HCT116 (cell line): Measurements from ENCODE around the gene CGN. TPM values are rescaled to one million over a fixed set of nuclear protein-coding genes. Genes with fewer than 3 reads are reported as not detected.
A peak's percentile ranks its signal among the peaks of the same experiment; 100 is the strongest.

Experiments used
- ATAC-seq: fragments of 200-7000 bp; cut with Tn5 transposase; 2 replicates; pipeline ENCODE4 v1.9.1; 2020; ENCODE audit warnings: mild to moderate bottlenecking, moderate library complexity
- BruUV-seq: library from RNA; stranded (reverse); fragments of 400-500 nt; replicated peaks from 2 replicates; lab custom pipeline; 2021; lab: Mats Ljungman, UMichigan
- CTCF ChIA-PET: fragments of 300-600 bp; sonication (Branson Sonifier 250); formaldehyde crosslinking; loops from one replicate; lab custom pipeline; 2021; ENCODE audit warnings: antibody characterized with exemption; lab: Charles Lee
- POLR2A ChIA-PET: fragments of 300-600, 350-600 bp; sonication (Branson Sonifier 250); formaldehyde crosslinking; loops from one replicate; lab custom pipeline; 2021; ENCODE audit warnings: antibody characterized with exemption; lab: Charles Lee
- RAD21 ChIA-PET, 2 experiments: fragments of 300-600 bp; sonication (Branson Sonifier 250); formaldehyde crosslinking; loops; one replicate each; lab custom pipeline; 2023; ENCODE audit warnings: low total read pairs in 2 of 2; ENCODE audit not compliant: uncharacterized antibody in 2 of 2, unreplicated experiment in 2 of 2, low non-redundant PET in 1 of 2; lab: Charles Lee
- DNase-seq: peaks from one replicate; pipeline ENCODE4 v3.0.0-alpha.2; 2010; ENCODE audit warnings: low read depth, low spot score
- H2AFZ ChIP-seq: fragments of 200-600 bp; shearing (Covaris generic), sonication (generic); 2 replicates; pipeline ENCODE4 v1.6.1; 2017; ENCODE audit warnings: low read depth, mixed run types, mixed read lengths, antibody characterized with exemption, low read length; ENCODE audit not compliant: poor library complexity, severe bottlenecking
- H3K27ac ChIP-seq: 2 replicates; pipeline ENCODE4 v1.5.1; 2012; ENCODE audit warnings: low read depth, low read length
- H3K27me3 ChIP-seq: fragments of 200-600 bp; sonication (generic); 2 replicates; pipeline ENCODE4 v1.6.1; 2016; ENCODE audit warnings: mixed run types, low read length, mixed read lengths; ENCODE audit not compliant: insufficient read depth
- H3K36me3 ChIP-seq, 2 experiments: fragments of 200-500 bp in 1 of 2; fragments of 200-600 bp in 1 of 2; sonication (Bioruptor generic) in 1 of 2; sonication (generic) in 1 of 2; 2 replicates each; pipeline versions ENCODE4 v1.5.1 to v1.6.1; 2014 to 2016; ENCODE audit warnings: low read length in 2 of 2, inconsistent platforms in 1 of 2, mixed read lengths in 1 of 2, mixed run types in 1 of 2; ENCODE audit not compliant: insufficient read depth in 2 of 2, control insufficient read depth in 1 of 2
- H3K4me1 ChIP-seq, 2 experiments: fragments of 200-600 bp in 1 of 2; sonication (generic) in 1 of 2; 2 replicates each; pipeline versions ENCODE4 v1.5.1 to v1.6.1; 2012 to 2017; ENCODE audit warnings: low read length in 2 of 2, inconsistent platforms in 1 of 2, mild to moderate bottlenecking in 1 of 2, mixed read lengths in 1 of 2, mixed run types in 1 of 2, moderate library complexity in 1 of 2; ENCODE audit not compliant: insufficient read depth in 2 of 2, control insufficient read depth in 1 of 2
- H3K4me2 ChIP-seq: fragments of 200-600 bp; sonication (generic); 2 replicates; pipeline ENCODE4 v1.6.1; 2017; ENCODE audit warnings: mixed run types, low read length, mixed read lengths
- H3K4me3 ChIP-seq, 2 experiments: fragments of 200-600 bp in 1 of 2; sonication (generic) in 1 of 2; replicated peaks in 1 of 2; 2 replicates each; pipeline ENCODE4 v1.5.1; 2011 to 2016; ENCODE audit warnings: low read length in 2 of 2, control low read depth in 1 of 2, low read depth in 1 of 2, mild to moderate bottlenecking in 1 of 2, mixed read lengths in 1 of 2, mixed run types in 1 of 2
- H3K79me2 ChIP-seq: fragments of 200-600 bp; sonication (generic); 2 replicates; pipeline ENCODE4 v1.6.1; 2017; ENCODE audit warnings: mild to moderate bottlenecking, mixed run types, low read length, moderate library complexity, mixed read lengths; ENCODE audit not compliant: insufficient read depth
- H3K9ac ChIP-seq: fragments of 200-600 bp; sonication (generic); 2 replicates; pipeline ENCODE4 v1.6.1; 2016; ENCODE audit warnings: low read length, mixed read lengths
- H3K9me2 ChIP-seq: fragments of 200-600 bp; sonication (generic), shearing (Covaris generic); 2 replicates; pipeline ENCODE4 v1.6.1; 2017; ENCODE audit warnings: mixed run types, mild to moderate bottlenecking, moderate library complexity; ENCODE audit not compliant: insufficient read depth
- H3K9me3 ChIP-seq, 2 experiments: fragments of 200-500 bp in 1 of 2; fragments of 200-600 bp in 1 of 2; sonication (Bioruptor generic) in 1 of 2; sonication (generic) in 1 of 2; 2 replicates each; pipeline ENCODE4 v1.6.1; 2014 to 2017; ENCODE audit warnings: low read length in 2 of 2, mixed read lengths in 2 of 2, inconsistent platforms in 1 of 2, low read depth in 1 of 2, mild to moderate bottlenecking in 1 of 2, mixed run types in 1 of 2, moderate library complexity in 1 of 2; ENCODE audit not compliant: control insufficient read depth in 1 of 2, insufficient read depth in 1 of 2
- H4K20me1 ChIP-seq: fragments of 200-600 bp; sonication (generic), shearing (Covaris generic); 2 replicates; pipeline ENCODE4 v1.6.1; 2017; ENCODE audit warnings: mixed run types, mild to moderate bottlenecking, moderate library complexity; ENCODE audit not compliant: insufficient read depth
- CBX3 ChIP-seq: IDR thresholded peaks from 2 replicates; pipeline ENCODE4 v1.6.1; 2012; ENCODE audit warnings: low read depth
- EGR1 ChIP-seq: IDR thresholded peaks from 2 replicates; pipeline ENCODE4 v1.6.1; 2012; ENCODE audit warnings: low read depth
- EZH2phosphoT487 ChIP-seq: fragments of 200-600 bp; IDR thresholded peaks from 2 replicates; pipeline ENCODE4 v1.6.1; 2018; ENCODE audit warnings: antibody characterized with exemption, borderline replicate concordance
- JUND ChIP-seq: IDR thresholded peaks from 2 replicates; pipeline ENCODE4 v1.6.1; 2012
- POLR2A ChIP-seq: IDR thresholded peaks from 2 replicates; pipeline ENCODE4 v1.7.0; 2011; ENCODE audit warnings: borderline replicate concordance; ENCODE audit not compliant: insufficient read depth, insufficient read length; ENCODE audit errors: extremely low read depth
- POLR2AphosphoS5 ChIP-seq: IDR thresholded peaks from 2 replicates; pipeline ENCODE4 v1.6.1; 2011; ENCODE audit warnings: mild to moderate bottlenecking, low read depth, low read length, moderate library complexity
- SIN3A ChIP-seq: IDR thresholded peaks from 2 replicates; pipeline ENCODE4 v1.6.1; 2012; ENCODE audit warnings: low read depth
- SP1 ChIP-seq: IDR thresholded peaks from 2 replicates; pipeline ENCODE4 v1.6.1; 2012; ENCODE audit warnings: low read depth
- SRF ChIP-seq: IDR thresholded peaks from 2 replicates; pipeline ENCODE4 v1.6.1; 2012; ENCODE audit warnings: low read depth
- TCF7L2 ChIP-seq: IDR thresholded peaks from 2 replicates; pipeline ENCODE4 v1.7.0; 2011; ENCODE audit warnings: borderline replicate concordance, inconsistent platforms; ENCODE audit not compliant: insufficient read depth, insufficient read length; ENCODE audit errors: extremely low read depth
- YY1 ChIP-seq: IDR thresholded peaks from 2 replicates; pipeline ENCODE4 v1.6.1; 2011; ENCODE audit warnings: low read length, low read depth, moderate library complexity, mild to moderate bottlenecking; ENCODE audit not compliant: insufficient replicate concordance; ENCODE audit errors: extremely low read depth
- ZFX ChIP-seq: fragments of 450-650 bp; IDR thresholded peaks from 2 replicates; pipeline ENCODE4 v1.6.1; 2017
- ZNF274 ChIP-seq: fragments of 200-500 bp; sonication (Bioruptor generic); IDR thresholded peaks from 2 replicates; pipeline ENCODE4 v1.6.1; 2014; ENCODE audit warnings: mild to moderate bottlenecking, low read depth, low read length, inconsistent platforms
- intact Hi-C: fragments of 100-400 bp; cut with micrococcal nuclease; formaldehyde crosslinking; loops from 2 replicates; pipeline ENCODE4 v1.10.0; 2022
- total RNA-seq: library from RNA; stranded (reverse); gene quantifications from one replicate; pipeline ENCODE4 v1.2.1, GENCODE V29; 2021; ENCODE audit not compliant: unreplicated experiment
- TF ChIP-seq, protein P1 (sequence below): IDR thresholded peaks from 2 replicates; pipeline ENCODE4 v1.6.1; 2012
- TF ChIP-seq, protein P2 (sequence below), 3 experiments: fragments of 200-600 bp in 1 of 3; sonication (generic) in 1 of 3; IDR thresholded peaks in 2 of 3; conservative IDR thresholded peaks in 1 of 3; 2 replicates each; pipeline ENCODE4 v1.5.1; 2012 to 2017; ENCODE audit warnings: low read depth in 2 of 3, low read length in 2 of 3, antibody characterized with exemption in 1 of 3, borderline replicate concordance in 1 of 3, control low read depth in 1 of 3, mild to moderate bottlenecking in 1 of 3, mixed read lengths in 1 of 3, mixed run types in 1 of 3, moderate library complexity in 1 of 3; ENCODE audit not compliant: insufficient read depth in 1 of 3

CGN gene
- total RNA-seq, 1 experiment from 2014 or later = 19.7 TPM

DNA sequence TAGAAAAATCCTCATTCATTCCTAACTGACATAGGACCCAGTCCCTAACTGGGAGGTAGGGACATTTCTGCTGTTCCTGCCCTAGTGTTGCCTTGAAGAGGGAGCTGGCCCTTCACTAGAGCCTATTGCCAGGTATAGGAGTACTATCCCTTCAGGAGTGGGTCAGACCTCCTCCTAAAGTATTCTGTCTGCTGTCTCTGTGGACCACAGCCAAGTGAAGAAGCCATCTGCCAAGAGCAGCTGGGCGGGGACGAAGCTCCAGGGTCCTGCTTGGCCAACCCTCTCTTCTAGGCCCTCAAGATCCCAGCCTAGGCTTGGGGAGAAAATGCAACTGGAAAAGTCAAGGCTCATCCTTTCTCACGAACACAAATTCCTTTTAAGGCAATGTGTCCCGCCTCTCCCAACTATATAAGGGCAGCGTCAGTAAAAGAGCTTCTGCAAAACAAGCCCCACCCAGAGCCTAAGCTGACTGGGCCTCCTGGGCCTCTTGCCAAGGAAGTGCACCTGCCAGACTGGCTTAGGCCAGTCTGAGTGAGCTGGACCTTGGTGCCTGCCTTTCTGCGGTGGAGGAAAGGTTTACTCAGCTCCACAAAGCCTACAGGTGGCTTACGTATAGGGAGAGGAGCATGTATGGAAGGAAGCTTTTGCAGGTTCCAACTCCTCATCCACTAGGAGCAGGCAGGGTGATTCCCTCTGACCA lies 28.3 kb downstream of the CGN start (continued):
- TF ChIP-seq ZNF274 (no peak), EGR1 (no peak), EZH2phosphoT487 (no peak), JUND (peak; percentile 66)
- TF ChIP-seq, protein P1, sequence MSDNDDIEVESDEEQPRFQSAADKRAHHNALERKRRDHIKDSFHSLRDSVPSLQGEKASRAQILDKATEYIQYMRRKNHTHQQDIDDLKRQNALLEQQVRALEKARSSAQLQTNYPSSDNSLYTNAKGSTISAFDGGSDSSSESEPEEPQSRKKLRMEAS = peak; percentile 62
- TF ChIP-seq, all 23 proteins: peak for 8

DNA sequence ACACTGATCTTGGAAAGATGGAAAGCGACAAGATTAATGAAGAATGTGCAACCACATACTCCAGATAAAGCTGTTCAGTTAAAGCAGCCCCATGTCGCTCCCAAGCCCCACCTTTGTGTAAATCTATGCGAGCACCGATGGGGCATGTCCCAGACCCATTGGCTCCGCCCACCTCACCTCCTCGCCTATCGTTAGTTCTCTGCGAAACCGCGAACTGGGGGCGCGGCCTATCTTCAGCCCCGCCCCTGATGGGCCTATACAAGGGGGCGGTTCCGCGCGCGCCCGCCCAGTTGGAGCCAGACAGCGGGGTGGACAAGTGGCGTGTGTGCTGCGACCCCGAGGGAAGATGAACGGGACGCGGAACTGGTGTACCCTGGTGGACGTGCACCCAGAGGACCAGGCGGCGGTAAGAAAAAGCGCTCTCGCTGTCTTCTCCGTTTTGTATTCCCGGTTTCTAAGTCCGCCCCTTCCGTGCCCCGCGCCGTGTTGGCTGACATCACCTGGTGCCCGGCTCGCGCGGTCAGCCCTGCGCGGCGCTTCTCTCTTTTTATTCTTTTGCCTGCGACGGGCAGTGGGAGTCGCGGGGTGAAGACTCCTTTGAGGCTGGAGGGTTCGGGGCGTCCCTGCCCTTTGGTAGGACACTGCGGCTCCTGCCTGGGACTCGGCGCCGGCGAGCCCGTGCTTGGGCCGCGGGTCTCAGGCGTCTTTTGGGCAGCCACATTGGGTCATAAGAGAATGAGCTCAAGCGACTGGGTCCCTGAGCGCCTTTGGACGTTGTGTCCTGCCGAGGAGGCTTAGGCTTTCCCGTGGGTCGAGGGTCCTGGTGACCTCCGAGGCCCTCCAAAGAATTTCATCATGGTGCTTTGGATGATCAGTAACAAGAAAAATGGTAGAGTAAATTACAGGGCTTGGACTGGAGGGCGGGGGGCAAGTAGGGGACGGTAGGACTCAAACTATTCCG lies 29.1 kb downstream of the CGN start, which contains the start of gene TUFT1:
TSS of gene TUFT1 (plus strand) at position 289 of the 961 bp plus-strand sequence. CDS start at position 347, 58 bp downstream.
- peak within 1 kb of the TSS; percentile 74 for H3K9ac ChIP-seq
- peaks cover 15% of the 10 kb centered on the region; the same call in 1 of the 2 replicates for H3K79me2 ChIP-seq
- H3K9me2 ChIP-seq = no peaks in the 10 kb centered on the region
- ChIA-PET CTCF (interaction anchor here (0.6 to 2.3 kb wide), 7 partner anchors 13 to 303 kb away, joined by 3 to 9 read pairs (median 4); partner anchors contain the start of gene CGN), POLR2A (interaction anchor here (0.6 to 2.3 kb wide), 18 partner anchors 8 to 248 kb away, joined by 3 to 23 read pairs (median 3); partner anchors contain the start of genes CGN and POGZ), RAD21 (interaction anchor here (0.5 to 0.6 kb wide), 3 partner anchors 291 to 918 kb away, joined by 3 to 9 read pairs (median 4); no protein-coding TSS in a partner anchor)
- H3K4me1 ChIP-seq = peaks cover 15 to 42% of the 10 kb centered on the region in 2 experiments
- DNase-seq (peak; percentile 85), ATAC-seq (peak; percentile 93)
- H3K27ac ChIP-seq = peak within 1 kb of the TSS; percentile 58
- intact Hi-C loops = no loop called here
- H2AFZ ChIP-seq = no peak within 1 kb of the TSS
- H4K20me1 ChIP-seq = no peaks in the 10 kb centered on the region
- H3K4me3 ChIP-seq = peak within 1 kb of the TSS; percentile 76
- peaks cover 4 to 10% of the 10 kb centered on the region in 2 experiments; a peak in 2 of 4 replicates for H3K36me3 ChIP-seq
- TF ChIP-seq POLR2AphosphoS5 (peak; percentile 99), TCF7L2 (no peak), SP1 (peak; percentile 69), EGR1 (peak; percentile 20; the same call in 1 of the 2 replicates), YY1 (no peak), CBX3 (no peak; the same call in 1 of the 2 replicates), POLR2A (peak; percentile 95), SIN3A (peak; percentile 84), SRF (no peak), JUND (no peak; the same call in 1 of the 2 replicates), ZFX (0 out of 2 replicates have a peak, but pooled peaks have one; percentile 23)
- TF ChIP-seq, protein P1 = peak; percentile 24
- TF ChIP-seq, protein P2, sequence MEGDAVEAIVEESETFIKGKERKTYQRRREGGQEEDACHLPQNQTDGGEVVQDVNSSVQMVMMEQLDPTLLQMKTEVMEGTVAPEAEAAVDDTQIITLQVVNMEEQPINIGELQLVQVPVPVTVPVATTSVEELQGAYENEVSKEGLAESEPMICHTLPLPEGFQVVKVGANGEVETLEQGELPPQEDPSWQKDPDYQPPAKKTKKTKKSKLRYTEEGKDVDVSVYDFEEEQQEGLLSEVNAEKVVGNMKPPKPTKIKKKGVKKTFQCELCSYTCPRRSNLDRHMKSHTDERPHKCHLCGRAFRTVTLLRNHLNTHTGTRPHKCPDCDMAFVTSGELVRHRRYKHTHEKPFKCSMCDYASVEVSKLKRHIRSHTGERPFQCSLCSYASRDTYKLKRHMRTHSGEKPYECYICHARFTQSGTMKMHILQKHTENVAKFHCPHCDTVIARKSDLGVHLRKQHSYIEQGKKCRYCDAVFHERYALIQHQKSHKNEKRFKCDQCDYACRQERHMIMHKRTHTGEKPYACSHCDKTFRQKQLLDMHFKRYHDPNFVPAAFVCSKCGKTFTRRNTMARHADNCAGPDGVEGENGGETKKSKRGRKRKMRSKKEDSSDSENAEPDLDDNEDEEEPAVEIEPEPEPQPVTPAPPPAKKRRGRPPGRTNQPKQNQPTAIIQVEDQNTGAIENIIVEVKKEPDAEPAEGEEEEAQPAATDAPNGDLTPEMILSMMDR (IDR thresholded peaks at IDR 0.05 in 2 of 3, conservative IDR thresholded peaks at IDR 0.05 in 1 of 3; ENCODE audit: borderline replicate concordance in 1 of 3, insufficient read depth in 1 of 3, low read depth in 2 of 3, low read length in 2 of 3) = no peak
- no peaks in the 10 kb centered on the region for H3K9me3 ChIP-seq
- peak within 1 kb of the TSS; percentile 92 for H3K4me2 ChIP-seq
- no peaks in the 10 kb centered on the region for H3K27me3 ChIP-seq
- BruUV-seq = TSS peak; percentile 53
